GM23248 (cell line): ENCODE results near the gene CENPP.

Experiments used
- EZH2 ChIP-seq: fragments of 200-600 bp; sonication (generic); IDR thresholded peaks from 2 replicates; pipeline ENCODE4 v1.6.1; 2018; ENCODE audit warnings: antibody characterized with exemption, mild to moderate bottlenecking; ENCODE audit not compliant: insufficient read depth, poor library complexity, severe bottlenecking
- EZH2phosphoT487 ChIP-seq: fragments of 200-600 bp; sonication (generic); IDR thresholded peaks from 2 replicates; pipeline ENCODE4 v1.6.1; 2018; ENCODE audit warnings: antibody characterized with exemption, moderate library complexity, mild to moderate bottlenecking, low read depth; ENCODE audit not compliant: insufficient read depth

DNA sequence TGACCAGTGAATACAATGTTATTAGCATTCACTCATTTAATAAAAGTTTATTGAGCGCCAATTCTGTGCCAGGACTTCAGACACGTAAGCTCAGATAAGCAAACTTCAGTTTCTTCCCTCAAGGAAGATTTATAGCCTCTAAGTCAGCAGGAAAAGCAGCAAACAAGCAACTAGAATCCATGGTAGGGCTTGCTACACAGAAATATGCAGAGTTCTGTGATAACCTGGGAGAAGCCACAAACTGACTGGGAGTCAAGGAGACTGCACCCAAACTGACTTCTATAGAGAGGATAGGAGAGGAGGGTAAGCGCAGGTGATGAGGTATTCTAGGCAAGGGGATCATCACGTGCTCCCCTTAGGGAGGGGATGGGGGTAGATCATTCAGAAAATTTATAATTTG, 80.1 kb downstream of the CENPP start:
- TF ChIP-seq EZH2 (no peak), EZH2phosphoT487 (no peak)
